Activated T-cell treated with anti-CD3 and anti-CD28 coated beads for 48 hours (primary cell): ENCODE results near the gene CLIC1.

Source experiments
- DNase-seq: peaks from one replicate; pipeline ENCODE4 v3.0.0-alpha.2; 2020; ENCODE audit warnings: low read depth

CLIC1 gene

GRCh38 chr6:31701666-31702404 is 34.5 kb downstream of the CLIC1 start:
- no peak for DNase-seq

DNA sequence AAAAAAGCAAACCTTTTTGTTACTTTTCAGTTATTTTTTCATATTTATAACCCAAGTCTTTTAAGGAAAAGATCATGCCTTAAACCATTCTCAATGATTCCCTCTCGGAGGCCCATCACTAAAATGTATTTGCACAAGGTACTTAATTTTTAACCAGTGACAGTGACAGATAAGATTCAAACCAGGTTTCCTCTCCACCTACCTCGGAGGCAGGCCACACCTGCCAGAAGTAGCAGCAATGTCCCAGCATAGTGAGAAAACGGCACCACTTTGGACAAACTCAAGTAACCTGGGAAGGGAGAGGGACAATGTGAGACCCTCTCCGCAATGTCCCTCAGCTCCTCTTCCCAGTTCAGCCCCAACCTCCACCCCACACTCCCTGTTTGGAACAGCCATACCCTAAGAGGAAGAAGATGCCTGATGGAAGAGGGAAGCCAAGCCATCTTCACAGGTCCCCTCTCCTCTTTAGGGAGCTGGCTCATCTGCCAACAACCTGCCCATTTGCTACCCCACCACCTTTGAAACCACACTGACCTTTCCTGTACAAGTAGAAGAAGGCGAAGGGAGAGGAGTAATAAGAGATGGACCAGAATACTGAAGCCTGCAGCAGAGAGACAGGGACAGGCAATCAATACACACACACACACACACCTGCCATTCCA is 35.5 kb downstream of the CLIC1 start:
- DNase-seq = no peak

- no peak for DNase-seq
These were observed 38.8 kb downstream of the CLIC1 start for GRCh38 chr6:31697555-31697954.

DNA sequence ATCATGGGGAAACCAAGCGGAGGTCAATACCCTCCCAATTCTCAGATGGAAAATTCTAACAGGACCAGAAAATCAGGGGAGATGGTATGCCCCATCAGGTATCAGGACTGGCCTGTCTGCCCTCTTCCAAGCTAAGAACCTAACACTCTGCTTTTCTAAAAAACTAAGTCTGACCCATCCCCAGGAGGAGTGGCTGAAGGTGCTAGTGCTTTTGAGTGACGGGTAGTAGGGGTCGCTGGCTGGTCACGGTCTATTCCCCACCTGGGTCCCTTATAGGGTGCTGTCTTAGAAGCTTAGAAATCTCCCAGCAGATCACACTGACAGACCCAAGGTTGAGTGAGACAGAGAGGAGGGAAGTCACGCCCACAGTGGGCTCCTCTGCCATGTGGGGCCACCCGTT is 42.8 kb downstream of the CLIC1 start:
- DNase-seq = no peak

DNA sequence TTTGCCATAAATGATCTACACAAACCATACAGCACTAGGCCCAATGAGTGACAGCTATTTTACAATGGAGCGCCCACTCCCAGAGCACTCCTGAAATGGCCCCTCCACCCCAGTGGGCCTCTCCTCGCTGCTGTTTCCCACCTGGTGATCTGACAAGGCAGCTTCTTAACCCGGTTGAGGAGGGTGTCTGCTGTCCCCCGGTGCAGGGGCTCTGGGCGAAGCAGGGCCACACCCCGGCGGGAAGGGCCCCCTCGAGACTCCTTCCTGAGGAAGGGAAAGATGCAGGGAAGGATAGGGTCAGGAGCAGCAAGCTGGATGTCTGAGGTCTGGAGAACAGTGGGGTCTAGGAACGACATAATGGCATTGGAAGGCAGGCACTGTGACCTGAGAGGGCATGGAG is 43.4 kb downstream of the CLIC1 start:
- no peak for DNase-seq

- DNase-seq = no peak
These were observed 44.0 kb downstream of the CLIC1 start for GRCh38 chr6:31692353-31692752.

- no peak for DNase-seq
These were observed 44.7 kb downstream of the CLIC1 start for GRCh38 chr6:31691564-31692108.

GRCh38 chr6:31691078-31691463 is 45.3 kb downstream of the CLIC1 start:
- no peak for DNase-seq

DNA sequence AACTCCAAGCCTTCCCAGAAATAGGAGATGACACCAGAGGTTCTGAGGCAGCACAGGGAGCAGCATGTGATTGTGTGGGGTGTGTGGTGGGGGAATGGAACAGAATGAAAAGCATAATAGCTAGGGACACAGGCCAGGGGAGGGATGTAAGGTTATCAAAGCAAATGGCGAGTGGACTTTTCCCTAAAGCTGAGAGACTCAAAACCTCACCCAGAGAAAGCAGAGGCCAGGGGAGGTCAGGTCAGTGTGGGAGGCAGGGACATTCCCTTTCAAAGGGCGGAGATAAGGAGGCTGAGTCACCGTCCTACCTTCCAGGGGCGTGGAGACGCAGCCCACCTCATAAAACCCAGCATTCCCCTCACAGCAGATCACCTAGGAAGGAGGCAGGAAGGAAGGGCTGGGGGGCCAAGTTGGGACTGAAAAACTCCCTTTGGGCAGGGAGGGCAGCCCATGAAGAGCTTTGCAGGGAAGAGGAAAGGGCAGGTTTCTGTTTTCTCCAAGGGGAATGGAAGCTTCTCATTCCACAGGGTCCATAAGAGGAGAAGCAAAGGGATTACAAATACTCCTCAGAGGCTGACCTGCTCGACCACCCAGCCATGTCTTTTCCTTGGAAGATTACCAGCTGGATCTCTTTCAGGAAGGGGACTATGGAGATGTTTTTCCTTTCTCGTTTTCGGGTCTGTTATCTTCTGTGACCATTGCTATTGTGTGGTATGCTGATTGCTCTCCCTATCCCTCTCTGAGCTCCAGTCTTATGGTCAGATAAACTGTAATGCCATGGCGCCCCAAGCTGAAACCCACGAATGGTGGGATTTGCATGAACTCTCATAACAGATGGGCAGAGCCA is 45.9 kb downstream of the CLIC1 start:
- no peak for DNase-seq

GRCh38 chr6:31689249-31690110 is 46.9 kb downstream of the CLIC1 start:
- DNase-seq = no peak

DNA sequence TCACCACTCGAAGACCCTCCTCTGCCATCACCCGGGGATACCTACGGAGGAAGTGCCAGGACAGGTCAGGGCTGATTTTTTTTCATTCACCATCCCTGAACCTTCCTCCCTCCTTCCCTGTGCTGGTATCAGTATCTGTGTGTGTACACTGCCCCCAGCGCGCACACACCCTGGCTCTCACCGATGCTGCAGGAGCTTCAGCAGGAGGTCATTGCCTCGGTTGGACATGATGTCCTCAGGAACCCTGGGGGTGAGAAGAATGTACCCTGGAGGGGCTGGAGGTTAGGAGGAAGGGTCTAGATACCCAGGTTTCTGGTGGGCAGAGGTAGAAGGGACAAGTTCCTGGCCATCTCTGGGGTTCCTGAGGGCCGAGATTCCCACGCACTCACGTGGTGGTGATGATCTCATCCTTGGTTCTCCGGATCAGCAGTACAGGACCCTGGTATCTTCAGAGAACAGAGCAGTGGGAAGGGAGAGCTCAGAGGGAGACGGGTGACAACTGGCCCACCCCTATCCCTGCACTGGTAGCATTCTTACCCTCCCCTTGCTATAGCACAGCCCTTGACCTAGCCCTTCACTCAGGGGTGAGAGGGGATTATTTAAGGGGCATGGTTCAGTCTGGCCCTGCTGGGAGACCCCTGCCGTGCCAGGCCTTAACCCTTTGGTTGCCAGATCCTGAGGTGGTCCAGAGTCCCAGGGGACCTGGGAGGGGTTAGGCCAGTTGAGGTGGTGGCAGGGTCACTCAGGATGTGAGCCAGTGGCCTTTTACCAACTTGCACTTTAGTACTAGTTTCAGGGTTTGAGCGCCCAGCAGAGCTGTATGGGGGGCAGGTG is 48.3 kb downstream of the CLIC1 start:
- no peak for DNase-seq

DNA sequence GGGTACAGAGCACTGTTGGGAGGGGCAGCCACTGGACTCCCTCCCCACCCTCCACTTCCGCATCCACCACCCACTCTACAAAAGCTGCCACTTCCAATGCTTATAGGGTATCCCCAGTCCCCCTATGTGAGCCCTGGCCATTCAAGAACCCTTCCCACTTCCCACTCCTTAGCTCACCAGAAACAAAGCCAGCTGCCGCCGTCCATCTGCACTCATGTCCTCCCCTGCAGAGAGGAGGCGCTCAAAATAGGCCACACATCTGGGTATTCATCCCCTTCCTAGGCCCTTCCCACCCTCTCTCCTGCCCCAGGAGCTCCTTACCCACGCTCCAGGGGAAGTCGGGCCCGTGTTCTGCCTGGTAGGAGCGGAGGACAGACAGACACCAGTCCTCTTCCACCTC is 49.0 kb downstream of the CLIC1 start:
- no peak for DNase-seq

- DNase-seq = no peak
These were observed 49.8 kb downstream of the CLIC1 start for GRCh38 chr6:31686483-31686882.

DNA sequence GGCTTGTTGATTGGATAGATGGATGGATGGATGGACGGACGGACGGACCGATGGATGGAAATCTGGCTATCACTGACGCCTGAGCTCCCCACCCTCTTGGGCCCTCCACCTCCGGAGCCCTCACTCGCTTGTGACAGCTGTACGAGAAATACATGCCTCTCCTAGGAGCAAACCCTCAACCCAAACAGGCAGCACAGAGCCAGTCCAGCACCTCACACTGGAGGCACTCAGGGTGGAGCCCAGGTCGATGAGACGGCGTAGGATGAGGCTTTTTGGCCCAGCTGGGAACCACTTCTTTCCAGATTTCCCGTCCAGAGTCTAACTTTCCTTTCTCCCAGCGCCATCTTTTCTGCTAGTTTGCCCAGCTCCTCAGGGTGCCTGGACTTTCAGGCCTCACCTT is 52.7 kb downstream of the CLIC1 start:
- DNase-seq = no peak

GRCh38 chr6:31681135-31681671 is 55.1 kb downstream of the CLIC1 start:
- no peak for DNase-seq
